Hematopoietic multipotent progenitor cell treated with erythropoietin and hydrocortisone succinate and interleukin-3 and kit ligand, for 17 days (in vitro differentiated cells): Measurements from ENCODE around the gene TMEM165.

ENCODE experiments used
- DNase-seq: peaks from one replicate; pipeline ENCODE4 v3.0.0-alpha.2; 2015; ENCODE audit warnings: low spot score

The TMEM165 gene

GRCh38 chr4:55458611-55459010, 62.9 kb downstream of the TMEM165 start:
- no peak for DNase-seq

GRCh38 chr4:55466001-55466400, 70.2 kb downstream of the TMEM165 start:
- no peak for DNase-seq

DNA sequence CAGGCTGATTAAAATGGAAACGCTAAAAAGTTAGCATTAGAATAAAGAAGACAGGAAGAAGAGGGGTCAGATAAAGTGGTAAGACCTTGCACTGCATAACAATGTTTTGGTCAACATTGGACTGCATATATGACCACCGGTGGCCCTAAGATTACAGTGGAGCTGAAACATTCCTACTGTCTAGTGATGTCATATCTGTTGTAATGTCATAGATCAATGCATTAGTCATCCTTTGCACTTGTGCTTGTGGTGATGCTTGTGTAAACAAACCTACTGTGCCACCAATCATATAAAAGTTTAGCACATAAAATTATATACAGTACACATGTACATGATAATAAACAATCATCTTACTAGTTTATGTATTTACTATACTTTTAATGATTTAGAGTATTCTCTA, 73.0 kb downstream of the TMEM165 start:
- no peak for DNase-seq

- DNase-seq, result no peak
These were observed 74.2 kb downstream of the TMEM165 start for GRCh38 chr4:55469979-55470378.
